ENCODE data around the gene ASNSD1. TPM values are rescaled to one million over a fixed set of nuclear protein-coding genes. Genes with fewer than 3 reads are reported as not detected.

Gene ASNSD1
- total and polyA plus RNA-seq, 2 of the 13 experiments (the other 11 are each of a cell fraction or from before 2014, with no cell fraction given): 35.1 to 96.6 TPM

- TF ChIP-seq ZNF232 (CRISPR knock-in tag; IDR thresholded peaks at IDR 0.05; ENCODE audit: borderline replicate concordance) (peak; percentile 83; the same call in 1 of the 2 replicates), SNAI1 (CRISPR knock-in tag; IDR thresholded peaks at IDR 0.05; ENCODE audit: borderline replicate concordance) (0 out of 2 replicates have a peak, but pooled peaks have one; percentile 71), NFATC3 (CRISPR knock-in tag; IDR thresholded peaks at IDR 0.05) (peak; percentile 88; the same call in 1 of the 2 replicates), ZNF83 (CRISPR knock-in tag; IDR thresholded peaks at IDR 0.05; ENCODE audit: borderline replicate concordance) (0 out of 2 replicates have a peak, but pooled peaks have one; percentile 62), ZNF652 (CRISPR knock-in tag; IDR thresholded peaks at IDR 0.05; ENCODE audit: borderline replicate concordance, low read depth) (no peak), RNF2 (conservative IDR thresholded peaks at IDR 0.05; ENCODE audit: low read depth) (peak; percentile 85), WIZ (CRISPR knock-in tag; IDR thresholded peaks at IDR 0.05) (peak; percentile 59), FOXM1 (CRISPR knock-in tag; IDR thresholded peaks at IDR 0.05) (no peak), ZBTB21 (CRISPR knock-in tag; IDR thresholded peaks at IDR 0.05) (no peak), ZNF737 (CRISPR knock-in tag; IDR thresholded peaks at IDR 0.05; ENCODE audit: borderline replicate concordance) (no peak), NR2F2 (IDR thresholded peaks at IDR 0.05; ENCODE audit: borderline replicate concordance, low read depth) (peak; percentile 44; the same call in 1 of the 2 replicates), RXRB (CRISPR knock-in tag; IDR thresholded peaks at IDR 0.05; ENCODE audit: borderline replicate concordance) (peak; percentile 73), POLR2AphosphoS5 (IDR thresholded peaks at IDR 0.05; ENCODE audit: low read depth, low read length) (peak; percentile 86), ZNF33B (CRISPR knock-in tag; IDR thresholded peaks at IDR 0.05) (peak; percentile 99), ZNF691 (CRISPR knock-in tag; IDR thresholded peaks at IDR 0.05; ENCODE audit: borderline replicate concordance, low read depth) (peak; percentile 89), ZNF558 (CRISPR knock-in tag; IDR thresholded peaks at IDR 0.05; ENCODE audit: borderline replicate concordance) (peak; percentile 95; the same call in 1 of the 2 replicates), ZSCAN25 (CRISPR knock-in tag; IDR thresholded peaks at IDR 0.05) (peak; percentile 88; the same call in 1 of the 2 replicates), ZNF841 (CRISPR knock-in tag; IDR thresholded peaks at IDR 0.05; ENCODE audit: borderline replicate concordance) (peak; percentile 90; the same call in 1 of the 2 replicates), ZNF251 (CRISPR knock-in tag; IDR thresholded peaks at IDR 0.05) (0 out of 2 replicates have a peak, but pooled peaks have one; percentile 82)
- TF ChIP-seq, protein P1, sequence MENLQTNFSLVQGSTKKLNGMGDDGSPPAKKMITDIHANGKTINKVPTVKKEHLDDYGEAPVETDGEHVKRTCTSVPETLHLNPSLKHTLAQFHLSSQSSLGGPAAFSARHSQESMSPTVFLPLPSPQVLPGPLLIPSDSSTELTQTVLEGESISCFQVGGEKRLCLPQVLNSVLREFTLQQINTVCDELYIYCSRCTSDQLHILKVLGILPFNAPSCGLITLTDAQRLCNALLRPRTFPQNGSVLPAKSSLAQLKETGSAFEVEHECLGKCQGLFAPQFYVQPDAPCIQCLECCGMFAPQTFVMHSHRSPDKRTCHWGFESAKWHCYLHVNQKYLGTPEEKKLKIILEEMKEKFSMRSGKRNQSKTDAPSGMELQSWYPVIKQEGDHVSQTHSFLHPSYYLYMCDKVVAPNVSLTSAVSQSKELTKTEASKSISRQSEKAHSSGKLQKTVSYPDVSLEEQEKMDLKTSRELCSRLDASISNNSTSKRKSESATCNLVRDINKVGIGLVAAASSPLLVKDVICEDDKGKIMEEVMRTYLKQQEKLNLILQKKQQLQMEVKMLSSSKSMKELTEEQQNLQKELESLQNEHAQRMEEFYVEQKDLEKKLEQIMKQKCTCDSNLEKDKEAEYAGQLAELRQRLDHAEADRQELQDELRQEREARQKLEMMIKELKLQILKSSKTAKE (CRISPR knock-in tag; IDR thresholded peaks at IDR 0.05; ENCODE audit: borderline replicate concordance): no peak
- TF ChIP-seq, protein P2, sequence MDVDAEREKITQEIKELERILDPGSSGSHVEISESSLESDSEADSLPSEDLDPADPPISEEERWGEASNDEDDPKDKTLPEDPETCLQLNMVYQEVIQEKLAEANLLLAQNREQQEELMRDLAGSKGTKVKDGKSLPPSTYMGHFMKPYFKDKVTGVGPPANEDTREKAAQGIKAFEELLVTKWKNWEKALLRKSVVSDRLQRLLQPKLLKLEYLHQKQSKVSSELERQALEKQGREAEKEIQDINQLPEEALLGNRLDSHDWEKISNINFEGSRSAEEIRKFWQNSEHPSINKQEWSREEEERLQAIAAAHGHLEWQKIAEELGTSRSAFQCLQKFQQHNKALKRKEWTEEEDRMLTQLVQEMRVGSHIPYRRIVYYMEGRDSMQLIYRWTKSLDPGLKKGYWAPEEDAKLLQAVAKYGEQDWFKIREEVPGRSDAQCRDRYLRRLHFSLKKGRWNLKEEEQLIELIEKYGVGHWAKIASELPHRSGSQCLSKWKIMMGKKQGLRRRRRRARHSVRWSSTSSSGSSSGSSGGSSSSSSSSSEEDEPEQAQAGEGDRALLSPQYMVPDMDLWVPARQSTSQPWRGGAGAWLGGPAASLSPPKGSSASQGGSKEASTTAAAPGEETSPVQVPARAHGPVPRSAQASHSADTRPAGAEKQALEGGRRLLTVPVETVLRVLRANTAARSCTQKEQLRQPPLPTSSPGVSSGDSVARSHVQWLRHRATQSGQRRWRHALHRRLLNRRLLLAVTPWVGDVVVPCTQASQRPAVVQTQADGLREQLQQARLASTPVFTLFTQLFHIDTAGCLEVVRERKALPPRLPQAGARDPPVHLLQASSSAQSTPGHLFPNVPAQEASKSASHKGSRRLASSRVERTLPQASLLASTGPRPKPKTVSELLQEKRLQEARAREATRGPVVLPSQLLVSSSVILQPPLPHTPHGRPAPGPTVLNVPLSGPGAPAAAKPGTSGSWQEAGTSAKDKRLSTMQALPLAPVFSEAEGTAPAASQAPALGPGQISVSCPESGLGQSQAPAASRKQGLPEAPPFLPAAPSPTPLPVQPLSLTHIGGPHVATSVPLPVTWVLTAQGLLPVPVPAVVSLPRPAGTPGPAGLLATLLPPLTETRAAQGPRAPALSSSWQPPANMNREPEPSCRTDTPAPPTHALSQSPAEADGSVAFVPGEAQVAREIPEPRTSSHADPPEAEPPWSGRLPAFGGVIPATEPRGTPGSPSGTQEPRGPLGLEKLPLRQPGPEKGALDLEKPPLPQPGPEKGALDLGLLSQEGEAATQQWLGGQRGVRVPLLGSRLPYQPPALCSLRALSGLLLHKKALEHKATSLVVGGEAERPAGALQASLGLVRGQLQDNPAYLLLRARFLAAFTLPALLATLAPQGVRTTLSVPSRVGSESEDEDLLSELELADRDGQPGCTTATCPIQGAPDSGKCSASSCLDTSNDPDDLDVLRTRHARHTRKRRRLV (CRISPR knock-in tag; IDR thresholded peaks at IDR 0.05): no peak
Measured at GRCh38 chr2:189674374-189675112, 13.3 kb downstream of the ASNSD1 start, which contains the start of gene ANKAR (continued).

All from HepG2 (cell line).